ENCODE data around the gene LRP1B.

GRCh38 chr2:141946016-141946415 lies 184.8 kb downstream of the LRP1B start:
- TF ChIP-seq, protein P1, sequence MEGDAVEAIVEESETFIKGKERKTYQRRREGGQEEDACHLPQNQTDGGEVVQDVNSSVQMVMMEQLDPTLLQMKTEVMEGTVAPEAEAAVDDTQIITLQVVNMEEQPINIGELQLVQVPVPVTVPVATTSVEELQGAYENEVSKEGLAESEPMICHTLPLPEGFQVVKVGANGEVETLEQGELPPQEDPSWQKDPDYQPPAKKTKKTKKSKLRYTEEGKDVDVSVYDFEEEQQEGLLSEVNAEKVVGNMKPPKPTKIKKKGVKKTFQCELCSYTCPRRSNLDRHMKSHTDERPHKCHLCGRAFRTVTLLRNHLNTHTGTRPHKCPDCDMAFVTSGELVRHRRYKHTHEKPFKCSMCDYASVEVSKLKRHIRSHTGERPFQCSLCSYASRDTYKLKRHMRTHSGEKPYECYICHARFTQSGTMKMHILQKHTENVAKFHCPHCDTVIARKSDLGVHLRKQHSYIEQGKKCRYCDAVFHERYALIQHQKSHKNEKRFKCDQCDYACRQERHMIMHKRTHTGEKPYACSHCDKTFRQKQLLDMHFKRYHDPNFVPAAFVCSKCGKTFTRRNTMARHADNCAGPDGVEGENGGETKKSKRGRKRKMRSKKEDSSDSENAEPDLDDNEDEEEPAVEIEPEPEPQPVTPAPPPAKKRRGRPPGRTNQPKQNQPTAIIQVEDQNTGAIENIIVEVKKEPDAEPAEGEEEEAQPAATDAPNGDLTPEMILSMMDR (IDR thresholded peaks at IDR 0.05; ENCODE audit: control extremely low read depth in 1 of 3, insufficient read depth in 1 of 3, low read depth in 1 of 3, low read length in 3 of 3): no peak
- no peak for TF ChIP-seq GABPA (IDR thresholded peaks at IDR 0.05; ENCODE audit: borderline replicate concordance, insufficient read depth, low read length)
- no peak for TF ChIP-seq MAFK (IDR thresholded peaks at IDR 0.05; ENCODE audit: low read depth, low read length)
- TF ChIP-seq CREB1 (IDR thresholded peaks at IDR 0.05): no peak
- no peak for TF ChIP-seq JUN (IDR thresholded peaks at IDR 0.05; ENCODE audit: low read depth, low read length)
- no peak for TF ChIP-seq CBX5 (IDR thresholded peaks at IDR 0.05; ENCODE audit: low read depth, low read length)
- TF ChIP-seq, protein P2, sequence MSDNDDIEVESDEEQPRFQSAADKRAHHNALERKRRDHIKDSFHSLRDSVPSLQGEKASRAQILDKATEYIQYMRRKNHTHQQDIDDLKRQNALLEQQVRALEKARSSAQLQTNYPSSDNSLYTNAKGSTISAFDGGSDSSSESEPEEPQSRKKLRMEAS (IDR thresholded peaks at IDR 0.05): no peak

Data from H1 (cell line).